IMR-90 (cell line): ENCODE results near the gene MCTP2. TPM values are rescaled to one million over a fixed set of nuclear protein-coding genes. Genes with fewer than 3 reads are reported as not detected.
A peak's percentile ranks its signal among the peaks of the same experiment; 100 is the strongest.

ENCODE experiments used
- ATAC-seq: fragments of 200-7000 bp; cut with Tn5 transposase; 2 replicates; pipeline ENCODE4 v1.9.1; 2020; ENCODE audit warnings: low read depth, mild to moderate bottlenecking, moderate library complexity
- BruUV-seq: library from RNA; stranded (reverse); fragments of 400-500 nt; replicated peaks from 2 replicates; lab custom pipeline; 2021; lab: Mats Ljungman, UMichigan
- CTCF ChIA-PET: fragments of 300-600 bp; formaldehyde crosslinking; extraction: SDS; loops from one replicate; lab custom pipeline; 2021; ENCODE audit warnings: antibody characterized with exemption; lab: Yijun Ruan, JAX
- POLR2A ChIA-PET: fragments of 300-600 bp; sonication (Branson Sonifier 250); formaldehyde crosslinking; loops from one replicate; lab custom pipeline; 2022; ENCODE audit warnings: antibody characterized with exemption; ENCODE audit not compliant: unreplicated experiment; lab: Charles Lee
- DNase-seq: peaks from one replicate; pipeline ENCODE4 v3.0.0; 2013
- H2AFZ ChIP-seq: replicated peaks from 2 replicates; pipeline ENCODE3; 2013; ENCODE audit warnings: low read length, mild to moderate bottlenecking; ENCODE audit not compliant: poor library complexity
- H2AK5ac ChIP-seq: 2 replicates; pipeline ENCODE4 v1.6.1; 2013; ENCODE audit warnings: low read depth, low read length, inconsistent platforms
- H2AK9ac ChIP-seq: replicated peaks from 2 replicates; pipeline ENCODE3; 2013; ENCODE audit warnings: mild to moderate bottlenecking, low read depth, low read length, moderate library complexity; ENCODE audit not compliant: poor library complexity
- H2BK120ac ChIP-seq: 2 replicates; pipeline ENCODE4 v1.6.1; 2013; ENCODE audit warnings: low read depth, low read length, inconsistent platforms
- H2BK15ac ChIP-seq: 3 replicates; pipeline ENCODE4 v1.6.1; 2013; ENCODE audit warnings: low read depth, low read length, inconsistent platforms
- H2BK20ac ChIP-seq: 2 replicates; pipeline ENCODE4 v1.6.1; 2013; ENCODE audit warnings: low read depth, mild to moderate bottlenecking, inconsistent platforms, low read length, moderate library complexity
- H2BK5ac ChIP-seq: 2 replicates; pipeline ENCODE4 v1.6.1; 2013; ENCODE audit warnings: mild to moderate bottlenecking, low read depth, low read length, inconsistent platforms; ENCODE audit not compliant: poor library complexity, severe bottlenecking
- H3K14ac ChIP-seq: replicated peaks from 2 replicates; pipeline ENCODE4 v1.6.1; 2013; ENCODE audit warnings: low read depth, low read length, inconsistent platforms
- H3K18ac ChIP-seq: 2 replicates; pipeline ENCODE4 v1.6.1; 2013; ENCODE audit warnings: low read depth, low read length, control low read depth
- H3K23ac ChIP-seq: 2 replicates; pipeline ENCODE4 v1.6.1; 2013; ENCODE audit warnings: low read depth, low read length, inconsistent platforms
- H3K27ac ChIP-seq: 2 replicates; pipeline ENCODE4 v1.5.1; 2013; ENCODE audit warnings: mild to moderate bottlenecking, control low read depth, low read length; ENCODE audit not compliant: insufficient read depth
- H3K27me3 ChIP-seq: 2 replicates; pipeline ENCODE4 v1.6.1; 2013; ENCODE audit warnings: low read length; ENCODE audit not compliant: control insufficient read depth, insufficient read depth
- H3K36me3 ChIP-seq: 2 replicates; pipeline ENCODE4 v1.6.1; 2013; ENCODE audit warnings: low read length, mixed read lengths; ENCODE audit not compliant: control insufficient read depth, insufficient read depth
- H3K4ac ChIP-seq: 2 replicates; pipeline ENCODE4 v1.6.1; 2013; ENCODE audit warnings: low read depth, low read length, inconsistent platforms
- H3K4me1 ChIP-seq: 2 replicates; pipeline ENCODE4 v1.6.1; 2013; ENCODE audit warnings: low read length, mixed read lengths; ENCODE audit not compliant: control insufficient read depth, insufficient read depth
- H3K4me2 ChIP-seq: 2 replicates; pipeline ENCODE4 v1.6.1; 2013; ENCODE audit warnings: low read depth, mild to moderate bottlenecking, control low read depth, low read length, moderate library complexity
- H3K4me3 ChIP-seq: 2 replicates; pipeline ENCODE4 v1.5.1; 2013; ENCODE audit warnings: low read depth, mild to moderate bottlenecking, control low read depth, low read length, moderate library complexity; ENCODE audit not compliant: insufficient read depth
- H3K56ac ChIP-seq: 2 replicates; pipeline ENCODE4 v1.6.1; 2013; ENCODE audit warnings: low read length, inconsistent platforms; ENCODE audit not compliant: insufficient read depth; ENCODE audit errors: extremely low read depth
- H3K79me1 ChIP-seq, 2 experiments: 2 replicates each; pipeline ENCODE4 v1.6.1; 2013; ENCODE audit warnings: low read length in 2 of 2, inconsistent platforms in 1 of 2, low read depth in 1 of 2
- H3K9ac ChIP-seq: 2 replicates; pipeline ENCODE4 v1.6.1; 2013; ENCODE audit warnings: low read depth, low read length, control low read depth
- H3K9me1 ChIP-seq: 2 replicates; pipeline ENCODE4 v1.6.1; 2013; ENCODE audit warnings: low read length, inconsistent platforms; ENCODE audit not compliant: insufficient read depth
- H3K9me3 ChIP-seq: 2 replicates; pipeline ENCODE4 v1.6.1; 2013; ENCODE audit warnings: low read length; ENCODE audit not compliant: control insufficient read depth, insufficient read depth
- H4K20me1 ChIP-seq: 2 replicates; pipeline ENCODE4 v1.6.1; 2013; ENCODE audit warnings: low read length, inconsistent platforms; ENCODE audit not compliant: insufficient read depth
- H4K5ac ChIP-seq: 2 replicates; pipeline ENCODE4 v1.6.1; 2013; ENCODE audit warnings: mild to moderate bottlenecking, low read depth, low read length, control low read depth
- H4K8ac ChIP-seq, 2 experiments: 2 replicates each; pipeline ENCODE4 v1.6.1; 2013; ENCODE audit warnings: low read depth in 2 of 2, low read length in 2 of 2, control low read depth in 1 of 2, inconsistent platforms in 1 of 2
- H4K91ac ChIP-seq: 2 replicates; pipeline ENCODE4 v1.6.1; 2013; ENCODE audit warnings: low read depth, low read length, inconsistent platforms; ENCODE audit not compliant: insufficient read depth
- MAZ ChIP-seq: IDR thresholded peaks from 2 replicates; pipeline ENCODE4 v1.6.1; 2012; ENCODE audit warnings: low read depth, mild to moderate bottlenecking, low read length, improper control_type of control experiment, moderate library complexity, borderline replicate concordance
- MXI1 ChIP-seq: IDR thresholded peaks from 2 replicates; pipeline ENCODE4 v1.6.1; 2012; ENCODE audit warnings: low read depth, mild to moderate bottlenecking, low read length, moderate library complexity, borderline replicate concordance
- POLR2A ChIP-seq: IDR thresholded peaks from 2 replicates; pipeline ENCODE4 v1.6.1; 2012; ENCODE audit warnings: mild to moderate bottlenecking, low read depth, low read length
- RAD21 ChIP-seq: IDR thresholded peaks from 2 replicates; pipeline ENCODE4 v1.6.1; 2012; ENCODE audit warnings: low read length, improper control_type of control experiment
- RCOR1 ChIP-seq: IDR thresholded peaks from 2 replicates; pipeline ENCODE4 v1.6.1; 2012; ENCODE audit warnings: mild to moderate bottlenecking, low read length, improper control_type of control experiment; ENCODE audit not compliant: insufficient replicate concordance
- SMC3 ChIP-seq: fragments of 150-350 bp; IDR thresholded peaks from 2 replicates; pipeline ENCODE4 v1.6.1; 2016; ENCODE audit warnings: low read depth, mild to moderate bottlenecking, antibody characterized with exemption, low read length, moderate library complexity
- WGBS, 2 experiments: methylation state at CpG; one replicate each; pipeline versions ENCODE4 v1.1.5 to v1.1.7; 2013; ENCODE audit warnings: missing lambda C conversion rate in 2 of 2; ENCODE audit not compliant: insufficient read length in 1 of 2; ENCODE audit errors: extremely low coverage in 2 of 2; 5-methylcytosine and 5-hydroxymethylcytosine counted together
- dilution Hi-C: fragments of 300-500 bp; cut with HindIII; formaldehyde crosslinking; loops from one replicate; pipeline ENCODE4 v1.14.3; 2018; ENCODE audit warnings: low sequenced_read_pairs; ENCODE audit not compliant: unreplicated experiment
- in situ Hi-C: fragments of 300-500 bp; cut with MboI; formaldehyde crosslinking; loops from 3 replicates; pipeline ENCODE4 v1.14.3; 2019; ENCODE audit warnings: low sequenced_read_pairs, inconsistent platforms, mixed read lengths
- intact Hi-C: fragments of 100-400 bp; cut with micrococcal nuclease; formaldehyde crosslinking; loops from 2 replicates; pipeline ENCODE4 v1.10.0; 2022
- polyA plus RNA-seq, 3 experiments: library from polyadenylated mRNA; depleted of rRNA; stranded (reverse); fragments of >200 nt; gene quantifications; 2 replicates each; pipeline ENCODE4 v1.2.3, GENCODE V29; 2012; ENCODE audit warnings: low replicate concordance in 1 of 3
- total RNA-seq: library from RNA; depleted of rRNA; stranded (reverse); fragments of >200 nt; gene quantifications from 2 replicates; pipeline ENCODE4 v1.2.3, GENCODE V29; 2012
- TF ChIP-seq, protein P1 (sequence below): fragments of 150-350 bp; IDR thresholded peaks from 2 replicates; pipeline ENCODE4 v1.6.1; 2016; ENCODE audit warnings: low read depth, mild to moderate bottlenecking, low read length, moderate library complexity, borderline replicate concordance

MCTP2 gene
- total and polyA plus RNA-seq, 2 of the 4 experiments (the other 2 are of a cell fraction), result 5.1 to 9.9 TPM

DNA sequence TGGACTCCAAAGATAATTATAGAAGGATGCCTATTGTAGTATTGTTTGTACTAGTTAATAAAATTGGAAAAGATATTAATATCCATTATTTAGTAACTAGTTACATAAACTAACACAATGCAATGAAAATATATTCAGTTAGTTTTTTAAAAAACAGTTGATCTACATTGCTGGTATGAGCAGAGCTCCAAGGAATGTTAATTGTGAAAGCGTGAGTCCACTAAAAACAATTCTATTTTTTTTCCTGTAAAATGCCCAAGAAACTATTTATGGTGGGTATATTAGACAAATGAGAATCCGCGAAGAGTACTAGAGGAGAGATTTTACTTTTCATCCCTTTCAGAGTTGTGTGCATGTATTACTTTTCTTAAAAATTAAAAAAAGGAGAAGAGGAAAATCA, 104.3 kb downstream of the MCTP2 start:
- ATAC-seq, result no peak
- Histone ChIP-seq H3K9me3 (no peaks in the 10 kb centered on the region), H3K56ac (no peak overlapping the region), H3K18ac (no peak overlapping the region), H3K9me1 (peaks cover 3% of the 10 kb centered on the region; the same call in 1 of the 2 replicates), H3K36me3 (no peaks in the 10 kb centered on the region), H2BK15ac (no peak overlapping the region), H3K4me2 (no peak overlapping the region), H2BK20ac (no peak overlapping the region), H3K23ac (no peak overlapping the region), H3K27ac (no peak overlapping the region), H2AFZ (no peak overlapping the region), H3K14ac (no peak overlapping the region), H3K4ac (no peak overlapping the region), H4K20me1 (no peaks in the 10 kb centered on the region), H3K4me1 (peaks cover 2% of the 10 kb centered on the region; the same call in 1 of the 2 replicates), H2AK9ac (no peak overlapping the region), H3K79me1 (0 out of 4 replicates have a peak, but pooled peaks cover 0 to 3% of the 10 kb centered on the region in 2 experiments), H3K4me3 (no peak overlapping the region), H4K5ac (no peak overlapping the region), H4K8ac (no peak overlapping the region), H2AK5ac (no peak overlapping the region), H2BK120ac (no peak overlapping the region), H2BK5ac (no peak overlapping the region), H3K27me3 (no peaks in the 10 kb centered on the region), H3K9ac (no peak overlapping the region), H4K91ac (no peak overlapping the region)
- WGBS, 2 experiments, result no CpG with 5 or more reads among the region's 3 CpGs
- dilution Hi-C loops (no loop called here), intact Hi-C loops (no loop called here), in situ Hi-C loops (no loop called here)
- ChIA-PET CTCF (interaction anchor here (1.4 kb wide), 1 partner anchor 171 kb away, joined by 7 read pairs; no protein-coding TSS in a partner anchor), POLR2A (no interaction called here)
- no TSS peak for BruUV-seq
- peak; percentile 1 for DNase-seq
- TF ChIP-seq MXI1, result no peak
- no peak for TF ChIP-seq RAD21
- TF ChIP-seq RCOR1, result no peak
- TF ChIP-seq MAZ, result no peak
- no peak for TF ChIP-seq POLR2A
- no peak for TF ChIP-seq SMC3
- TF ChIP-seq, protein P1, sequence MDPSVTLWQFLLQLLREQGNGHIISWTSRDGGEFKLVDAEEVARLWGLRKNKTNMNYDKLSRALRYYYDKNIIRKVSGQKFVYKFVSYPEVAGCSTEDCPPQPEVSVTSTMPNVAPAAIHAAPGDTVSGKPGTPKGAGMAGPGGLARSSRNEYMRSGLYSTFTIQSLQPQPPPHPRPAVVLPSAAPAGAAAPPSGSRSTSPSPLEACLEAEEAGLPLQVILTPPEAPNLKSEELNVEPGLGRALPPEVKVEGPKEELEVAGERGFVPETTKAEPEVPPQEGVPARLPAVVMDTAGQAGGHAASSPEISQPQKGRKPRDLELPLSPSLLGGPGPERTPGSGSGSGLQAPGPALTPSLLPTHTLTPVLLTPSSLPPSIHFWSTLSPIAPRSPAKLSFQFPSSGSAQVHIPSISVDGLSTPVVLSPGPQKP, result no peak
